OCI-LY7 (cell line): ENCODE data around the gene FOXP1. TPM values are rescaled to one million over a fixed set of nuclear protein-coding genes. Genes with fewer than 3 reads are reported as not detected.

Experiments
- BruUV-seq: library from RNA; stranded (reverse); fragments of 400-500 nt; replicated peaks from 2 replicates; lab custom pipeline; 2021; lab: Mats Ljungman, UMichigan
- CTCF ChIA-PET: fragments of 300-600 bp; sonication (Branson Sonifier 250); formaldehyde crosslinking; loops from one replicate; lab custom pipeline; 2022; ENCODE audit warnings: antibody characterized with exemption; ENCODE audit not compliant: unreplicated experiment; lab: Charles Lee
- POLR2A ChIA-PET: fragments of 300-600 bp; sonication (Branson Sonifier 250); formaldehyde crosslinking; loops from one replicate; lab custom pipeline; 2022; ENCODE audit warnings: antibody characterized with exemption; lab: Charles Lee
- DNase-seq: peaks from one replicate; pipeline ENCODE4 v3.0.0-alpha.2; 2015; ENCODE audit warnings: low spot score
- H2AFZ ChIP-seq: fragments of 200-600 bp; sonication (generic), shearing (Covaris generic); 2 replicates; pipeline ENCODE4 v1.6.1; 2014; ENCODE audit warnings: mild to moderate bottlenecking, antibody characterized with exemption, low read length, moderate library complexity
- H3K27ac ChIP-seq: fragments of 200-600 bp; sonication (generic); 2 replicates; pipeline ENCODE4 v1.5.1; 2014; ENCODE audit warnings: mixed run types, low read depth, mild to moderate bottlenecking, moderate library complexity, low read length, inconsistent platforms; ENCODE audit not compliant: poor library complexity, severe bottlenecking
- H3K36me3 ChIP-seq: fragments of 200-600 bp; sonication (generic); 2 replicates; pipeline ENCODE4 v1.6.1; 2014; ENCODE audit warnings: mild to moderate bottlenecking, antibody characterized with exemption, low read length, moderate library complexity, mixed read lengths; ENCODE audit not compliant: insufficient read depth
- H3K4me1 ChIP-seq: fragments of 200-600 bp; sonication (generic); 2 replicates; pipeline ENCODE4 v1.5.1; 2014; ENCODE audit warnings: mild to moderate bottlenecking, low read length; ENCODE audit not compliant: insufficient read depth, poor library complexity, severe bottlenecking
- H3K4me2 ChIP-seq: fragments of 200-600 bp; sonication (generic); 2 replicates; pipeline ENCODE4 v1.6.1; 2014; ENCODE audit warnings: mild to moderate bottlenecking, low read length
- H3K4me3 ChIP-seq: fragments of 200-600 bp; sonication (generic); 2 replicates; pipeline ENCODE4 v1.5.1; 2014; ENCODE audit warnings: mild to moderate bottlenecking, low read depth, low read length; ENCODE audit not compliant: poor library complexity, severe bottlenecking
- H3K79me2 ChIP-seq: fragments of 200-600 bp; sonication (generic); 2 replicates; pipeline ENCODE4 v1.6.1; 2016; ENCODE audit warnings: low read depth, mild to moderate bottlenecking, low read length, moderate library complexity, mixed read lengths; ENCODE audit not compliant: insufficient read depth
- H3K9me2 ChIP-seq: fragments of 200-600 bp; sonication (generic); 2 replicates; pipeline ENCODE4 v1.6.1; 2016; ENCODE audit warnings: mild to moderate bottlenecking, low read length, mixed read lengths; ENCODE audit not compliant: insufficient read depth
- H3K9me3 ChIP-seq: fragments of 200-600 bp; sonication (generic); 2 replicates; pipeline ENCODE4 v1.6.1; 2014; ENCODE audit warnings: mild to moderate bottlenecking, mixed run types, low read length, mixed read lengths
- H4K20me1 ChIP-seq: fragments of 200-600 bp; sonication (generic); 2 replicates; pipeline ENCODE4 v1.6.1; 2014; ENCODE audit warnings: mild to moderate bottlenecking, antibody characterized with exemption, low read length, moderate library complexity, mixed read lengths; ENCODE audit not compliant: insufficient read depth
- CTCF ChIP-seq: fragments of 200-600 bp; sonication (generic); conservative IDR thresholded peaks from 2 replicates; pipeline ENCODE4 v1.5.1; 2014; ENCODE audit warnings: mild to moderate bottlenecking, antibody characterized with exemption, low read length, moderate library complexity, mixed read lengths
- EZH2phosphoT487 ChIP-seq: fragments of 200-600 bp; sonication (generic); IDR thresholded peaks from 2 replicates; pipeline ENCODE4 v1.6.1; 2018; ENCODE audit warnings: low read depth, borderline replicate concordance, mild to moderate bottlenecking, mixed run types, antibody characterized with exemption, low read length, moderate library complexity, mixed read lengths
- intact Hi-C: fragments of 100-400 bp; cut with micrococcal nuclease; formaldehyde crosslinking; loops from one replicate; pipeline ENCODE4 v1.10.0; 2022; ENCODE audit not compliant: unreplicated experiment
- total RNA-seq, 2 experiments: library from RNA; depleted of rRNA in 1 of 2; stranded (reverse); fragments of >200 nt in 1 of 2; shearing (Covaris generic) in 1 of 2; gene quantifications; 2 replicates each; pipeline ENCODE4 v1.2.3, GENCODE V29; 2014 to 2022

Gene FOXP1
- total RNA-seq, 2 experiments from 2014 or later = 87.3 to 151 TPM

GRCh38 chr3:71565976-71566375 lies 17.6 kb downstream of the FOXP1 start:
- Histone ChIP-seq H3K4me1 (peaks cover 90% of the 10 kb centered on the region), H3K4me2 (peak overlapping the region; percentile 85), H3K4me3 (peak overlapping the region; percentile 60), H4K20me1 (no peaks in the 10 kb centered on the region), H2AFZ (peak overlapping the region; percentile 23; the same call in 1 of the 2 replicates), H3K79me2 (peaks cover 87% of the 10 kb centered on the region), H3K9me3 (no peaks in the 10 kb centered on the region), H3K27ac (peak overlapping the region; percentile 98), H3K9me2 (no peaks in the 10 kb centered on the region), H3K36me3 (peaks cover 45% of the 10 kb centered on the region)
- no TSS peak for BruUV-seq
- POLR2A ChIA-PET = interaction anchor here (0.7 to 5.4 kb wide), 6 partner anchors 11 to 115 kb away, joined by 3 to 55 read pairs (median 6); no protein-coding TSS in a partner anchor
- intact Hi-C loops = no loop called here
- CTCF ChIA-PET = interaction anchor here (0.6 kb wide), 1 partner anchor 448 kb away, joined by 3 read pairs; no protein-coding TSS in a partner anchor
- DNase-seq = no peak
- TF ChIP-seq EZH2phosphoT487 = no peak
- TF ChIP-seq CTCF = no peak

GRCh38 chr3:71565316-71565715 lies 18.2 kb downstream of the FOXP1 start:
- Histone ChIP-seq H3K4me3 (peak overlapping the region; percentile 60), H4K20me1 (no peaks in the 10 kb centered on the region), H3K4me2 (peak overlapping the region; percentile 85), H3K4me1 (peaks cover 85% of the 10 kb centered on the region), H3K79me2 (peaks cover 86% of the 10 kb centered on the region), H3K27ac (peak overlapping the region; percentile 98), H3K9me3 (peaks cover 5% of the 10 kb centered on the region; the same call in 1 of the 2 replicates), H2AFZ (peak overlapping the region; percentile 23; the same call in 1 of the 2 replicates), H3K36me3 (peaks cover 45% of the 10 kb centered on the region), H3K9me2 (no peaks in the 10 kb centered on the region)
- DNase-seq = peak; percentile 68
- intact Hi-C loops = no loop called here
- no TSS peak for BruUV-seq
- TF ChIP-seq CTCF (no peak), EZH2phosphoT487 (no peak)
- ChIA-PET POLR2A (interaction anchor here (0.7 to 5.4 kb wide), 8 partner anchors 11 to 114 kb away, joined by 3 to 55 read pairs (median 6); no protein-coding TSS in a partner anchor), CTCF (no interaction called here)

GRCh38 chr3:71564361-71564760 lies 19.2 kb downstream of the FOXP1 start:
- ChIA-PET POLR2A (interaction anchor here (0.8 to 5.4 kb wide), 13 partner anchors 10 to 122 kb away, joined by 3 to 55 read pairs (median 6); no protein-coding TSS in a partner anchor), CTCF (interaction anchor here (0.7 to 0.8 kb wide), 2 partner anchors 21 to 123 kb away, joined by 3 to 4 read pairs; no protein-coding TSS in a partner anchor)
- H4K20me1 ChIP-seq = no peaks in the 10 kb centered on the region
- peak overlapping the region; percentile 98 for H3K27ac ChIP-seq
- peaks cover 49% of the 10 kb centered on the region for H3K36me3 ChIP-seq
- peaks cover 84% of the 10 kb centered on the region for H3K79me2 ChIP-seq
- peaks cover 7% of the 10 kb centered on the region; the same call in 1 of the 2 replicates for H3K9me3 ChIP-seq
- peak; percentile 85 for DNase-seq
- peak overlapping the region; percentile 60 for H3K4me3 ChIP-seq
- H3K4me2 ChIP-seq = peak overlapping the region; percentile 85
- intact Hi-C loops = loop anchor here (1.0 kb wide), 2 partner anchors 17 to 22 kb away; no protein-coding TSS in a partner anchor
- H3K4me1 ChIP-seq = peaks cover 84% of the 10 kb centered on the region
- no peak for TF ChIP-seq EZH2phosphoT487
- no peak for TF ChIP-seq CTCF
- TSS peak; percentile 98 for BruUV-seq
- no peak overlapping the region; the same call in 1 of the 2 replicates for H2AFZ ChIP-seq
- H3K9me2 ChIP-seq = no peaks in the 10 kb centered on the region
